GM04504 (cell line): ENCODE measurements around the gene SYT1.
"Not testable (repeated sequence)": the region's sequence is repeated elsewhere in the genome, so short reads cannot be mapped to it uniquely, and the experiment has no call there.

Experiments used
- DNase-seq: peaks from one replicate; pipeline ENCODE4 v3.0.0-alpha.2; 2012; ENCODE audit warnings: low read depth

SYT1 gene

DNA sequence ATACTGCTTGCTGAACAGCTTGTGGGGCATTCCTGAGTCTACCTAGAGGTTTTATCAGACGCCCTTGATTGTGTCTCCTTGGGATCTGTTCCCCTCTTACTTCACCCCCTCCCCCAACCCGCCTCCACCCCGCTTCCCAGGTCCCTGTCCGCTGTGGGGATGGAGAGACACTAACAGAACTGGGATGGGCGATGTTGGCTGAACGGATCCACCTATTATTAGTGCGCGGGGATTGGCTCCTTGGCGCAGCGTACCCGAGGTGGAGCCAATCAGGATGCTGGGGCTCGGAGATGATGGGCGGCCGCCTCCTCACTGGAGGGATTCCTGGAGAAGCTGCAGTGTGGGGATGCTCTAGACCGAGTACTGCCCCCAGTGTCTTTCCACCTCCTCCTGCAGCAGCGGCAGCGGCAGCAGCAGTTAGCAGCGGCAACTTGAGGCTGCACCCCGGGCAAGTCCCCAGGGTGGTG, at the start of gene SYT1:
TSS of gene SYT1 (plus strand) at position 372 of the 467 bp plus-strand sequence.
- peak; percentile 38 for DNase-seq

DNA sequence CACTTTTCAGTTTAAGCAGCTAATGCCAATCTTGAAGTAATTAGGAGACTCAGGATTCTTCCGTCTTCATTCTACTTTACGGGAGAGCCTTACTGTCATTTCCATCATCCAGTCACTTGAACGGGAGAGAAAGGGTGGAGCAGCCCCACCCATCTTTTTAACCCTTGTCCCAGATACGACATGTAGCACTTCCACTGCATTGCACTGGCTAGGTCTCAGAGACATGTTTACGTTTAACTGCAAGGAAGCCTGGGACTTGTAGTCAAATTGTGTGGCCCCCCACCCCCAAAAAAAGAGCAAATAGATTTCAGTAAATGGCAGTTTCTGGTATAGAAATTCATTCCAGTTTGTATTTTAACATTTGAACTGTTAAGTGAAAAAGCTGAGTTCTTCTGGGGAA, 46.1 kb upstream of the SYT1 start:
- DNase-seq: no peak

DNA sequence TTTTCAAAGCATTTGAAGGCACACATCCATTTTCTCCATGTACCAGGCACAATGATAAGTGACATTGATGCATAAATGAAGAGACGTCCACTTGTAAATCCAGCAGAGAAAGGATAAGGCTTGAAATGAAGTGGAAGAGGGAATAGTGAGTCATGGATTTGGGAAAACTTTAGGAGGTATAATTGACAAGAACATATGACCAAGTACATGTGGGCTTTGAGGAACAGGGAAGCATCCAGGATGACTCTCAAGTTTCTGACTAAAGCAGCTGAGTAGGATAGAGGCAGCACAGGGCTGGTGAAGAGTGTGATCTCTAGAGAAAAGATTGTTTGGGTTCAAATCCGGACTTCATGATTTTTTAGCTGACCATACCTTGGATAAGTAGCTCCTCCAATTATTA, 43.6 kb upstream of the SYT1 start:
- DNase-seq: no peak

DNA sequence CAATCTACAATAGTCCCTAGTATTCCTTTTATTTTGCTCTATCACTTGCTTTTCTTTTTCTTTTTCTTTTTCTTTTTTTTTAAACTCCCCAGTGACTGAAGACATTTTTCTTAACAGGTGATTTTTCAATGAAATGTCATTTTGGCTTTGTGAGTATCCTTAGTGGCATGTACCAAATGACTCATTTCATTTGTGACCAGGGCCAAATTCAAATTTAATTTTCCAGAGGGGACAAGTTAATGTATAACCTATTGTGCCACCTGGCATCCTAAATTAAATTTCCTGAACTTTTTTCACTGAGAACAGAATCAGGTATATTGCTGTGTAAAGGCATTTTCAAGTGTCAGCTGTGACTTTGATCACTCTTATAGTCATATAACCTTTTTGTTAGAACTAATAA, 39.7 kb upstream of the SYT1 start:
- DNase-seq: no peak

DNA sequence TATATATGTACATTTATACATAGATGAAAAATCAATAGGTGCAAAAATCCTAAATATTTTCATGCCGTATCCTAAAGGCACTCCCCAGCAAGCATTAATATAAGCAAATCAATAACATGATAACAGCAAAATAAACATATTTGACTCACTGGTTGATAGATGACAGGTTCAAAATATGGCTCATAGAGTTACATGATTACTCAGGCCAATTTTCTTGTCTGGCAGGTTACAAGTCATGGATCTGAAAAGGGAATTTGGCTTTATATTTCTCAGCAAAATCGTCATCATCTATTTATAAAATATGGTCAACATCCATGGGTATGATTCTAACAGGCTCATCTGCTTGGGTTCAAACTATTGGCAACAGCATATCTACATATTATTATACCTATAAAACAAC, 34.9 kb upstream of the SYT1 start:
- no peak for DNase-seq

DNA sequence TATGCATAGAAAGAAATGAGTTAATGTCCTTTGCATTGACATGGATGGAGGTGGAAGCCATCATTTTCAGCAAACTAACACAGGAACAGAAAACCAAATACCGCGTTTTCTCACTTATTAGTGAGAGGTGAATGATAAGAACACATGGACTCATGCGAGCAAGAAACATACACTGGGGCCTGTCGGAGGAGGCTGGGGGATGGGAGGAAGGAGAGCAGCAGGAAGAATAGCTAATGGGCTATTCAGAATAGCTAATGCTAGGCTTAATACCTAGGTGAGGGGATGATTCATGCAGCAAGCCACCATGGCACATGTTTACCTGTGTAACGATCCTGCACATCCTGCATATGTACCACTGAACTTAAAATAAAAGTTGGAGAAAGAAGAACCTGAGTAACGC, 29.1 kb upstream of the SYT1 start:
- no peak for DNase-seq

DNA sequence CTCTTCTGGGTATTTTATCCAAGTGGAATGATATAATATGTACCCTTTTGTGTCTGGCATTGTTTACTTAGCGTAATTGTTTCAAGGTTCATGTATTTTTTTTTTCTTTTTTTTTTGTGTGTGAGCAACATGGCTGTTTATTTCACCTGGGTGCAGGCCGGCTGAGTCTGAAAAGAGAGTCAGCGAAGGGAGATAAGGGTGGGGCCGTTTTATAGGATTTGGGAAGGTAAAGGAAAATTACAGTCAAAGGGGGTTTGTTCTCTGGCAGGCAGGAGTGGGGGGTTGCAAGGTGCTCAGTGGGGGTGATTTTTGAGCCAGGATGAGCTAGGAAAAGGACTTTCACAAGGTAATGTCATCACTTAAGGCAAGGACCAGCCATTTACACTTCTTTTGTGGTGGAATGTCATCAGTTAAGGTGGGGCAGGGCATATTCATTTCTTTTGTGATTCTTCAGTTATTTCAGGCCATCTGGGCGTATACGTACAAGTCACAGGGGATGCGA, 24.0 kb upstream of the SYT1 start:
- DNase-seq: not testable (repeated sequence)

DNA sequence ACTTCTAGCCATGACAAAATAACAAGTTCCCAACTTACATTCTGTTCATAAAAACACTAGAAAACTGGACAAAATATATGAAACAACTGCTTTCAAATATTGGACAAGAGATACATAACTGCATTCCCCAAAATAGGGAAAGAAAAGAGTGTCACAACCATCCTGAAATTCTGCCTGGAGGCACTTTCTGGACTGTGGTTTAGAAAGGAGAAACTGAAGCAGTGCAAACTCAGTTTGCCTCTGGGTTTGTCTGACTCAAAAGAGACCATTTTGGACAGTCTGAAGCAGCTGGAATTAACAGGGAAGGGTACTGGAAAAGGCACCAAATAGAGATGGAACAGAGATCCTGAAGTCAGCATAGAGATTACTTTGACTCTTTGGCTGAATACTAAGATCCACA, 11.3 kb upstream of the SYT1 start:
- DNase-seq: no peak

DNA sequence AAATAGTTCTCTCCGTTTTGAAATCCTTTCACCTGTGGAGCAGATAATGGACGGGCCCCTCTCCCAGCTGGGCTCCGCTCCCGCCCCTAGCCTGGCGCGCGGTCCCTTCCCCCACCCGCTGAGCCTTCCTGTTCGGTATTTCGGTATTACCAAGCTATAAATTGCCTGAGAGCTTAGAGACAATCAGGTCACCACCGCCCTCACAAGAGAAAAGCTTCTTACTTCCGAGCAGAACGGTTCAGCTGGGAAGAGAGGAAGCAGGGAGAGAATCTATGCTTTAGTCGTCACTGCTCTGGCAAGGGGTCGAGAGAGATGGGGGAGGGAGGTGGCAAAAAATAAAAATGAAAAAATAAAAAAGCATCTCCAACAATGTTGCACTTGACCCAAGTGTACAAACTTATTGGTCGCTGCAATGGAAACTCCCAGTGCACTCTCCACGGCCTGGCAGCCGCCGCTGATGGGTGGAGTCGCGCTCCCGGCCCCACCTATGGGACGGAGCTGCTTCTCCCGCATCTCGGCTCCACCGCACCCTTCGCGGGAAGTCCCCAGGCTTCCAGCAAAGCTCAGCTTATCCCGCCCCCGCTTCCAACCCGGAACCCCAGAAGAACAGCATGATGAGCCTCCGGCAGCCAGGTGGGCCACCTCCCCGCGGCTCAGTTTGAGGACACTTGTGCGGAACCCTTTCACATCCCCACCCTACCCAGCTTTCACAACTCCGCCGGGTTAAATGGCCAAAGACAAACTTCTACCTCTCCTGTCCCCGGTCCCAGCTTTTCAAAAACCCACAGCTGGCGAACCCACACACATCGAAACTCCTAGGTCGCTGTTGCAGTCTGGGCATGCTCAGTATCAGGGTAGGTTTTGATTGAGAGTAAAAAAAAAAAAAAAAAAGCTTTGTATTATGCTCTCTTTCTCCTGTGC, 832 bp upstream of the SYT1 start:
- peak; percentile 3 for DNase-seq

DNA sequence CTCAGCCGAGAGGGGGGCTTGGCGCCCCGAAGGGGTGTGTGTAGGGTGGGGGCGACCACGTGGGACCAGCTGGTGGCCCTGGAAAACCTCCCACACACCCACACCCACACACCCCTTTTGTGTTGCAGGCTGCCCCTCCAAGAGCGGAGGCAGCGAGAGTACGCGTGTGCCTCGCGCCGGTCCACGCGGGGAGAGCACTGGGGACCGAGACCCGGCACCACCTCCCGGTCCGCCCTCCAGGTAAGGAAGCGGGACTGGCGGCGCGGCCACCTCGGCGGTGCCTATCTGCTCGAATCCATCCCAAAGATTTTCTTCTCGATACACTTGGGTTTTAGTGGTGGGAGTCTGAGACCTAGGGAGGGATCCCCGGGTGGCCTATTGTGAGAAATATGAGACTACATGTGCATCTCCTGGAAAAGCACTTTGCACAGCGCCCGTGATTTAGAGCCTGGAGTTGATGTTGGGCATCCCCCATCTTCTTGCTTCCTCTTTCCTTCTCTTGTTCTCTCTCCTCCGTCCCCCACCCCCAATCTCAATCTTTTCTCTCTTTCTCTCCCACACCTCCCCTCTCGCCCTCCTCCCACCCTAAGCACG, 393 bp downstream of the SYT1 start:
- no peak for DNase-seq

DNA sequence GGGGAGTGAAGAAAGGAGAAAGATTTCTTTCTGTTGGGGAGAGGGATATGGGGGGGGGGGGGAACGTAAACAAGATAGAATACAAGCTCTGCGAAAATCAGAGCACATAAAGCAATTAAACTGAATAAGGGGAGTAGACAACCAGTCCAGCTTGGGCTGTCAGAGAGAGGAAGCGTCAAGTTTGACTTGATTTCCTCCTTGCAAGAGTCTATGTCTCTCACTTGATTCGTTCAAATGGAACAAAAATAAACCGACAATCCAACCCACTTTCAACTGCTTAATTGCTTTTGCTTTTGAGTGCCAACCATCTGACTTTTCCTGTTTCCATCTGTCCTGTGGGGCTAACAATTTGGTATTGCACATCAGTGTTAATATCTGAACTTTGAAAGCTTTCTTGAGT, 942 bp downstream of the SYT1 start:
- no peak for DNase-seq

DNA sequence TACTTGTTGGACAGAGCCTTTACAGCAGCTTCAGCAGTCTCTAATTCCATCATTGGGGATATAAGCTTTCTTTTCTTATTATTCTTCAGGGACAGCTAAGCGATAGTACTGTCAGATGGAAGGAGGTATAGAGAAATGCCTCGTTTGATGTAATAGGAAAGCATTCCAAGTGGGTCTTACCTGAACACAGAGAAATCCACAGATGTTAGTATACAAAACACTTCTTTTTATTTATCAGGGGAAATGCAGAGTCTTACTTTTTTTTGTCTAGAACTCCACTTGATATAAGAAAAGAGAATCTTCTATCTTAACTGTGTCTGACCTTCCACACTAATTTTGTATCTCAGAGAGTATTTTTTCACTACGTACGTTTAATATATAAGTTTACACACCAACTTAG, 1.9 kb downstream of the SYT1 start:
- DNase-seq: no peak

DNA sequence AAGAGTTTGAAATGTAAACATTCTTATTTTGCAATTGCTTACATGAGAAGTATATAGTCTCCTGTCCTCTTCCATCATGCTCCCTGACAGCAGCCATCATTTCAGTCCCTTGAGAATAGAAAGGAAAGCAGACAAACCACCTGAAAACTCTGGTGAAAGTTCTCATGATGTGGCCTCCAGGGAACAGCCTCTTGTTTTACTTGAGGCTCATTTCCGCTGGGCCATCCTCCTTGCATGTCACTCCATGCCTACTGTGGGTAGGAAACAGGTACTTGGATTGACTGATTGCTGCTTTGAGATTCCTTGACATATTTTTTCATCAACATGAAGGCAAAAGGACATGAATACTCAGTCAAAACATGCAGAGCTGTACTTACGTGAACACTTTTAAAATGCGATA, 6.0 kb downstream of the SYT1 start:
- DNase-seq: no peak

DNA sequence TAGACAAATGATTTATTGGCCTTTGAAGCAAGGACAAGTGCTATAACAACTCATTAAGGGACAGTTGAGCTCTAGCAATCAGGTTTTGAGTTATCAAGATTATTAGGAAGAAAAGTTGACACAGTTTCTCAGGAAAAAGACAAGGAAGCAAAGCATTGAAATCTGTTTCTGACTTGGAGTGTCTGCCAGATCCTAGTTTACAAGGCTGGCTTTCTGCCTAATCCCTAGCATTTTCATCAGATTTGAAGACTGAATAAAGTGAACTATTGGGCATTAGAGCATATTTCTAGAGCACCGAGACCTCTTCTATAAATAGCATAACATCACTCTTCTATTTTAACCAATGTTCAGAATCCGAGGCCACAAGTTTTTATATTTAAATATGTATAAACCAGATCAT, 7.0 kb downstream of the SYT1 start:
- peak; percentile 5 for DNase-seq

DNA sequence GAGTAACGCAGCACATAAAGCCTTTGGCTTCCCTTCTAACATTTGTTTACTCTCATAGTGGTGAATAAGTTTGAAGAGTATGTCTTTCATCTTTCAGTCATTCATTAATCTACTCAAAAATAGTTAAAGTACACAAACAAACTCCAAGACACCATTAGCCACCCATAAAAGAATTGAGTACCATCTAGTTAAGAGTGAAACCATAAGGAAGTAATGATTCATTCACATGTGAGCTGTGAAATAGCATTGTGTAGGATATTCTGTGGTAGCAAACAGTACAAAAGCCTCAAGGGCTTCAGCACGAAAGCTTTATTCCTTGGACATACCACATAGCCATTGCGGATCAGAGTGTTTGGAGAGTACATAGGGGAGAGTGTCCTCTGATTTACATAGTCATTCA, 13.9 kb downstream of the SYT1 start:
- no peak for DNase-seq

DNA sequence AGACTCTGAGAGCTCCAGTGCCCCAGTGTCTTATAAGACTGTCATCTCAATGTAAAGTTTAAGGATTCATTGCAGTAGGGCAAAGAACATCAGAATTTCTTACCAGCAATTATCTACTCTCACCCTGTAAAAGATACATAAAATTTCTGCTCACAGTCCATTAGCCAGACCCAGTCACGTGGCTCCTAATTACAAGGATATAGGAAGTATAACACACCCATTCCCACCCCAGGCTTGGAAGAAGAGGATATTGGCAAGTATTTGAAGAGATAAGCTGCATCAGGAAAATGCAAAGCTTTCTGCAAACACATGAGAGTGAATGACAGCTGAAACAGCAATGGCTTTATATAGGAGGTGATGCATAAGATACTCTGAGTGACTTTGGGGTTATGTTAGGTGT, 14.3 kb downstream of the SYT1 start:
- no peak for DNase-seq

DNA sequence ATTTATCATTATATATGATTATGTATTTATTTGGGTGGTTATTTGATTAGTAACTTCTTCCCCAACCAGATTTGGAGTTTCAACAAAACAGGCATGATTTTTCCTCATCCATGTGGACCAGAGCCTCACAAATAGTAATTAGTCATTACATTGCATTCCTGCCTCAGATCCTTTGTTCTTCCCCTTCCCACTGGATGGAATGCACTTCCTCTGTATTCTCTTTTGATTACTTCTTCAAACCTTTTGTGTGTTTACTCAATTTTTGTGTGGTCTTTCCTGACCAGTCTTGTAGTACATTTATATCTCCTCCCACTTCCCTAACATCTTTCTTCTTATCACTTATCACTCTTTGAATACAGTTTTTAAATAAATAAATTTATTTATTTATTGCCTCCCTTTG, 15.5 kb downstream of the SYT1 start:
- DNase-seq: no peak

DNA sequence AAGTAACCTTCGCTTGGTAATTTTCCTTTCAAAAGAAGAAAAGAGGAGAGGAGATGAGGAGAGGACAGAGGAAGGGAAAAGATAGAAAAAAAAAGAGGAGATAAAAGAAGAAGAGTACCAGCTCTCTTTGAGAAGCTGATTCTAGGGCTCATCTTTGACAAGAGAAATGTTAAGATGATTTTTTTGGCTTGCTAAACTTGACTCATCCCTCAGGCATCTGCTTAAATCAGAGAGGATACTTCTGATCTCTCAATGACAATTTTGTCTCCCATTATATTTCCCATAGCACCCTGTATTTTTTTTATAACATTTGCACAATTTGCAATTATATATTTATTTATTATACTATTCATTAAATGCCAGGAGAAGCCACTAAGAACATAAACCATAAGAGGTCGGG, 17.1 kb downstream of the SYT1 start:
- DNase-seq: no peak

DNA sequence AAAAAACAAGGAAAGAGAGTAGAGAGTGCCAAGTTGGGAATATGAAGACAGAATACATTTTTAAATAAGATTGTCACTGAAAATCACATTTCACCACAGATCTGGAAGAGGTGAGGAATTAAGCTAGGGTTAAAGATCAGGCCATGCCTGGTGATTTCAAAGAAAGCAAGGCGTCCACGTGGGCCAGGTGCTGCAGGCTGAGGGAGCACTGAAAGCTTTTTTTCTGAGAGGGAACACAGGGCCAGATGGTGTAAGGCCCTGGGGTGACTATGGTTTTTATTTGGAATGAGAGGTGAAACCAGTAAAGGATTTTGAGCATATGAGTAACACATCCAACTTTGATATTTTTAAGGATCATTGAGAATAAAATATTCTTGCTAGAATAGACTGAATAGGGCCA, 20.9 kb downstream of the SYT1 start:
- DNase-seq: no peak

DNA sequence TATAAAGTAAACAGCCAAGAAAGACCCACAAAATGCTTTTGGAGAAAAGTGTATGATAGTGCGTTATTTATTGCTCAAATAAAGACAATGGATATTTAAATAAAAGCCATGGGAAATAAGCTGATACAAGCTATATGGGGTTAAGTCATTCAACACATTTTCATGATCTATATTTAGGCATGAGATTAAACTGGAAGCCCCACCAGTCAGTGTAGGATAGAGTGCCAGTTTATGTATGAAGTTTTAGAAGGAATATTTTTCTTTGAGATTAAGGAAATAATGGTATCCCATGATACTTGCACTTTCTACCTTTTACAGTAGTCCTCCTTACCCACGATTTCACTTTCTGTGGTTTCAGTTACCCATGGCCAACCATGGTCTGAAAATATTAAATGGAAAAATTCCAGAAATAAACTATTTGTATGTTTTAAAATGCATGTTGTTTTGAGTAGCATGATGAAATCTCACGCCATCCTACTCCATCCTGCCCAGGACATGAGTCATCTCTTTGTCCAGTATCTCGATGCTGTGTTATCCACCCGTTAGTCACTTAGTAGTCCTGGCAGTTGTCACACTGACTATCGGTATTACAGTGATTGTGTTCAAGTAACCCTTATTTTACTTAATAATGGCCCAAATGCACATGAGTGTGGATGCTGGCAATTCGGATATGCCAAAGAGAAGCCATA, 22.3 kb downstream of the SYT1 start:
- peak; percentile 11 for DNase-seq

DNA sequence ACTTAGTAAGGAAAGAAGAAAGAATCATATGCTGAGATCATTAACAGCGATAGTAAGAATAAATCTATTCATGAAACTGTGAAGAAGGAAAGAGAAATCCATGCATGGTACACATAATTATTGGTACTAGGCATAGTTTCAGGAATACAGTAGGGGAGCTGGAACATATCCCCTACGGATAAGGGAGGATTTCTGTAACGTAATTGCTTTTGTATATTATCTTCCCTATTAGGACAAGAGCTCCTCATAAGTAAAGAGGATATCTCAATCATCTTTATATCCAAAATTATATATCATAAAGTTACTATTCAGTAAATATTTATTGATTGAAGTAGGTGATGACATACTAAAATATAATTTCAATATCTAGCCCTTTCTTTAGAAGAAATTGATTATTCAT, 22.9 kb downstream of the SYT1 start:
- no peak for DNase-seq

DNA sequence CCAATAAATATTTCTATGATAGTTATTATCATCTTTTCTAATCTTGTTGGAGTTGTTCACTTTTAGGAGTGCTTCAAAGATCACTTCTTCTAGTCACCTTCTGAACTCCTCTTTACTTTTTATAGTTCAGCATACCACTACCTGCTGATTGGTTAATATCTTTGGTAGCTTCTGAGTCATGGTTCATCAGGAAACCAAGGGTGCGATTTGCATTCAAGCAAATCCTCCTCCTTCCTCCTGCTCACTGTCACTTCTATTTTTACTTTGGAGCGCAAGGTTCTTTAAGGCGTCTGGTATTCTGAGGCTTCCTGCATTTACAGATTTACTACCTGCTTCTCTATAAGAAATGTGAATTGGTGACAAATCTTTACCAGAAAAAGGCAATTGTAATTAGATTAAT, 24.0 kb downstream of the SYT1 start:
- DNase-seq: no peak
